Immature natural killer cell (primary cell): ENCODE results near the gene THBD. TPM values are rescaled to one million over a fixed set of nuclear protein-coding genes. Genes with fewer than 3 reads are reported as not detected.

Source experiments
- DNase-seq, 3 donors: peaks; one replicate each; pipeline ENCODE4 v3.0.0; 2022; ENCODE audit warnings: mixed read lengths in 1 of 3
- H3K27ac Mint-ChIP-seq, 6 donors: one replicate each; pipeline ENCODE4 v1.8.0; 2020; ENCODE audit warnings: mixed read lengths in 6 of 6, mild to moderate bottlenecking in 5 of 6, inconsistent platforms in 4 of 6, moderate library complexity in 3 of 6
- H3K27me3 Mint-ChIP-seq, 3 donors: one replicate each; pipeline ENCODE4 v1.8.0; 2020 to 2021; ENCODE audit warnings: low read depth in 3 of 3, mild to moderate bottlenecking in 3 of 3, mixed read lengths in 3 of 3, moderate library complexity in 3 of 3, inconsistent platforms in 1 of 3
- H3K36me3 Mint-ChIP-seq, 3 donors: one replicate each; pipeline ENCODE4 v1.8.0; 2020; ENCODE audit warnings: mixed read lengths in 3 of 3, inconsistent platforms in 2 of 3, mild to moderate bottlenecking in 2 of 3
- H3K4me1 Mint-ChIP-seq, 2 donors: one replicate each; pipeline ENCODE4 v1.8.0; 2020; ENCODE audit warnings: inconsistent platforms in 2 of 2, mild to moderate bottlenecking in 2 of 2, mixed read lengths in 2 of 2, moderate library complexity in 1 of 2
- H3K4me3 Mint-ChIP-seq, 5 donors: one replicate each; pipeline ENCODE4 v1.8.0; 2020; ENCODE audit warnings: mild to moderate bottlenecking in 5 of 5, mixed read lengths in 5 of 5, inconsistent platforms in 3 of 5, moderate library complexity in 3 of 5
- H3K9me3 Mint-ChIP-seq, 6 donors: one replicate each; pipeline ENCODE4 v1.8.0; 2020; ENCODE audit warnings: mild to moderate bottlenecking in 6 of 6, mixed read lengths in 6 of 6, inconsistent platforms in 4 of 6, moderate library complexity in 3 of 6
- polyA plus RNA-seq, 3 donors: library from polyadenylated mRNA; unstranded; fragments of 300-500 nt; fragmentation: Illumina TruSeq; gene quantifications; one replicate each; pipeline ENCODE4 v1.2.3, GENCODE V29; 2021

THBD gene
- polyA plus RNA-seq, 3 donors from 2014 or later, result 0.16 to 0.96 (median 0.26) TPM

DNA sequence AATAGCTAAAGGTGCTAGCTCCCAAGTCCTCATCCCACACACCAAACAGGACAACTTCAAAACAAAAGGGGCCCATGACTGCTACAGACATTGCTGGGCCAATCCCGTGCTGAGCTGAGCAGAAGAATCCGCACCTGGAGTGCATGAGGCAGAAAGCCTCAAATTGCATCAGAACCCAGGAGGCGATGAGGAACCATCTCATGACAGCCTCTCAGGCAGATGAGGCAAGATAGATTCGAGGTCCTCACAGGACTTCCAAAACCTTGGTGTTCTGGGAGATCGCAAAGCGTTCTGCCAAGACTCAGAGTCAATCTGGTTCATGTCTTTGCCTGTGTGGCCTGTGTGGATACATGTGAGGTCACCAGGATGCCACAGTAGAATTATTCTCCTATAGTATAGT lies 47.2 kb downstream of the THBD start:
- Mint-ChIP-seq H3K36me3 (no peaks in the 10 kb centered on the region), H3K27me3 (peaks cover 0 to 4% (median 2%) of the 10 kb centered on the region in 3 donors), H3K4me1 (no peaks in the 10 kb centered on the region), H3K27ac (no peak overlapping the region), H3K9me3 (no peaks in the 10 kb centered on the region), H3K4me3 (no peak overlapping the region)
- no peak for DNase-seq

GRCh38 chr20:23000232-23000947 lies 49.1 kb downstream of the THBD start:
- Mint-ChIP-seq H3K9me3 (no peaks in the 10 kb centered on the region), H3K4me3 (no peak overlapping the region), H3K27me3 (peaks cover 0 to 4% (median 2%) of the 10 kb centered on the region in 3 donors), H3K27ac (no peak overlapping the region), H3K36me3 (no peaks in the 10 kb centered on the region), H3K4me1 (no peaks in the 10 kb centered on the region)
- DNase-seq, result no peak

GRCh38 chr20:22999756-23000155 lies 49.7 kb downstream of the THBD start:
- H3K4me3 Mint-ChIP-seq, result no peak overlapping the region
- H3K27me3 Mint-ChIP-seq, result peaks cover 0 to 4% (median 2%) of the 10 kb centered on the region in 3 donors
- H3K36me3 Mint-ChIP-seq, result no peaks in the 10 kb centered on the region
- no peaks in the 10 kb centered on the region for H3K4me1 Mint-ChIP-seq
- DNase-seq, result no peak
- no peaks in the 10 kb centered on the region for H3K9me3 Mint-ChIP-seq
- no peak overlapping the region for H3K27ac Mint-ChIP-seq

DNA sequence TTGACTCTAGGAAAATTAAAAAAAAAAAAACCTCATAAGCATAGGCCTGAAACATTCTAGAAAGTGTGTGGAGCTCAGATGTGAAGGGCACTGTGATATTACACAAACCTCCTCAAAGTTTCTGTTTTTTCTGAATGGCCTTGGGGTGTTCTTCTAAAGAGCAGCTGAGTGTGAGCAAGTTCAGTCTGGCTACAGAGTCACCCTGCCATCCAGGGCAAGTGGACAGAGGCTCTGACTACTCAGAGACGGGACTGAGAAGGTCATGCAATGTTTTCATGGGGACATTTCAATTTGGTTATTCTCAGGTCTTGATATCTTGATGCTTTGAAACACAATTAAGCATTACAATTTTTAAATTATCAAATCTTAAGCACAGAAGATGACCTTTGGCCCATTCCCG lies 51.0 kb downstream of the THBD start:
- DNase-seq, result no peak
- Mint-ChIP-seq H3K9me3 (no peaks in the 10 kb centered on the region), H3K27me3 (peaks cover 0 to 2% (median 2%) of the 10 kb centered on the region in 3 donors), H3K4me3 (no peak overlapping the region), H3K36me3 (no peaks in the 10 kb centered on the region), H3K27ac (no peak overlapping the region), H3K4me1 (no peaks in the 10 kb centered on the region)

DNA sequence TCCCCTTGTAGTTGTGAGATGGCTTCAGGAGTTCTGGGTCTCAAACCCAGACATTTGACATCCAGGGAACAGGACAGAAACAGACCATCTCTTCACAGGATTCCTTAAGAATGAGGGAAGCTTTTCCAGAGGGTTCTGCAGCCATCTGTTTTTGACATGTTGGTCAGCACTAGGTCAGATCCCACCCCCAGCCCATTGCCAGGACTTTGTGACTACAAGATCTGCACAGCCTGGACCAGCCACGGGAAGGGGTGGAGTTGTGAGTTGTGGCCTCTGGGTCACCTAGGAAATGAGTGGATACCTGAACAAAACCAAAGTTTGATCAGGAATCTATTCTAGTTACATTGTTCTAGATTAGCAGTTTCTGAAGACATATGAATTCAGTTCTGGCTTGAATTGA lies 53.5 kb downstream of the THBD start:
- DNase-seq, result no peak
- H3K36me3 Mint-ChIP-seq, result no peaks in the 10 kb centered on the region
- no peak overlapping the region for H3K27ac Mint-ChIP-seq
- H3K4me1 Mint-ChIP-seq, result no peaks in the 10 kb centered on the region
- H3K27me3 Mint-ChIP-seq, result peaks cover 0 to 4% (median 1%) of the 10 kb centered on the region in 3 donors
- no peaks in the 10 kb centered on the region for H3K9me3 Mint-ChIP-seq
- H3K4me3 Mint-ChIP-seq, result no peak overlapping the region

Other genes with a start within 250 kb of the THBD start
- not detected for gene SSTR4, start 14.4 kb downstream of the THBD start, polyA plus RNA-seq
- gene CD93, start 36.7 kb upstream of the THBD start, polyA plus RNA-seq, result under 1 TPM in 2 of 3 donors, not detected in 1; 0.18 to 0.71 TPM